HL-60 (cell line): ENCODE results near the gene PHF13.
"Not testable (repeated sequence)": the region's sequence is repeated elsewhere in the genome, so short reads cannot be mapped to it uniquely, and the experiment has no call there.

ENCODE experiments used
- GABPA ChIP-seq: IDR thresholded peaks from 2 replicates; pipeline ENCODE4 v1.6.1; 2012; ENCODE audit warnings: low read depth
- POLR2AphosphoS5 ChIP-seq: IDR thresholded peaks from 2 replicates; pipeline ENCODE4 v1.6.1; 2012; ENCODE audit warnings: low read depth
- SPI1 ChIP-seq: IDR thresholded peaks from 2 replicates; pipeline ENCODE4 v1.6.1; 2012; ENCODE audit warnings: low read depth, mild to moderate bottlenecking, borderline replicate concordance
- TF ChIP-seq, protein P1 (sequence below): IDR thresholded peaks from one replicate; pipeline ENCODE4 v1.5.1; 2011; ENCODE audit warnings: low read length, control low read depth, inconsistent platforms; ENCODE audit not compliant: insufficient read depth
- TF ChIP-seq, protein P2 (sequence below): IDR thresholded peaks from 2 replicates; pipeline ENCODE4 v1.6.1; 2012; ENCODE audit warnings: low read depth; ENCODE audit not compliant: insufficient replicate concordance

DNA sequence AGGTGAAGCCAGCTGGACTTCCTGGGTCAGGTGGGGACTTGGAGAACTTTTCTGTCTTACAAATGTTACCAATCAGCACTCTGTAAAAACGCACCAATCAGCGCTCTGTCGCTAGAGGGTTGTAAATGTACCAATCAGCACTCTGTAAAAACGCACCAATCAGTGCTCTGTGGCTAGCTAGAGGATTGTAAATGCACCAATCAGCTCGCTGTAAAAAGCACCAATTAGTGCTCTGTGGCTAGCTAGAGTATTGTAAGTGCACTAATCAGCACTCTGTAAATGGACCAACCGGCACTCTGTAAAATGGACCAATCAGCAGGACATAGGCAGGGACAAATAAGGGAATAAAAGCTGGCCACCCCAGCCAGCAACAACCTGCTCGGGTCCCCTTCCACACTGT is 48.9 kb downstream of the PHF13 start:
- TF ChIP-seq POLR2AphosphoS5, GABPA, SPI1: not testable (repeated sequence)
- TF ChIP-seq, protein P1, sequence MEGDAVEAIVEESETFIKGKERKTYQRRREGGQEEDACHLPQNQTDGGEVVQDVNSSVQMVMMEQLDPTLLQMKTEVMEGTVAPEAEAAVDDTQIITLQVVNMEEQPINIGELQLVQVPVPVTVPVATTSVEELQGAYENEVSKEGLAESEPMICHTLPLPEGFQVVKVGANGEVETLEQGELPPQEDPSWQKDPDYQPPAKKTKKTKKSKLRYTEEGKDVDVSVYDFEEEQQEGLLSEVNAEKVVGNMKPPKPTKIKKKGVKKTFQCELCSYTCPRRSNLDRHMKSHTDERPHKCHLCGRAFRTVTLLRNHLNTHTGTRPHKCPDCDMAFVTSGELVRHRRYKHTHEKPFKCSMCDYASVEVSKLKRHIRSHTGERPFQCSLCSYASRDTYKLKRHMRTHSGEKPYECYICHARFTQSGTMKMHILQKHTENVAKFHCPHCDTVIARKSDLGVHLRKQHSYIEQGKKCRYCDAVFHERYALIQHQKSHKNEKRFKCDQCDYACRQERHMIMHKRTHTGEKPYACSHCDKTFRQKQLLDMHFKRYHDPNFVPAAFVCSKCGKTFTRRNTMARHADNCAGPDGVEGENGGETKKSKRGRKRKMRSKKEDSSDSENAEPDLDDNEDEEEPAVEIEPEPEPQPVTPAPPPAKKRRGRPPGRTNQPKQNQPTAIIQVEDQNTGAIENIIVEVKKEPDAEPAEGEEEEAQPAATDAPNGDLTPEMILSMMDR = not testable (repeated sequence)
- TF ChIP-seq, protein P2, sequence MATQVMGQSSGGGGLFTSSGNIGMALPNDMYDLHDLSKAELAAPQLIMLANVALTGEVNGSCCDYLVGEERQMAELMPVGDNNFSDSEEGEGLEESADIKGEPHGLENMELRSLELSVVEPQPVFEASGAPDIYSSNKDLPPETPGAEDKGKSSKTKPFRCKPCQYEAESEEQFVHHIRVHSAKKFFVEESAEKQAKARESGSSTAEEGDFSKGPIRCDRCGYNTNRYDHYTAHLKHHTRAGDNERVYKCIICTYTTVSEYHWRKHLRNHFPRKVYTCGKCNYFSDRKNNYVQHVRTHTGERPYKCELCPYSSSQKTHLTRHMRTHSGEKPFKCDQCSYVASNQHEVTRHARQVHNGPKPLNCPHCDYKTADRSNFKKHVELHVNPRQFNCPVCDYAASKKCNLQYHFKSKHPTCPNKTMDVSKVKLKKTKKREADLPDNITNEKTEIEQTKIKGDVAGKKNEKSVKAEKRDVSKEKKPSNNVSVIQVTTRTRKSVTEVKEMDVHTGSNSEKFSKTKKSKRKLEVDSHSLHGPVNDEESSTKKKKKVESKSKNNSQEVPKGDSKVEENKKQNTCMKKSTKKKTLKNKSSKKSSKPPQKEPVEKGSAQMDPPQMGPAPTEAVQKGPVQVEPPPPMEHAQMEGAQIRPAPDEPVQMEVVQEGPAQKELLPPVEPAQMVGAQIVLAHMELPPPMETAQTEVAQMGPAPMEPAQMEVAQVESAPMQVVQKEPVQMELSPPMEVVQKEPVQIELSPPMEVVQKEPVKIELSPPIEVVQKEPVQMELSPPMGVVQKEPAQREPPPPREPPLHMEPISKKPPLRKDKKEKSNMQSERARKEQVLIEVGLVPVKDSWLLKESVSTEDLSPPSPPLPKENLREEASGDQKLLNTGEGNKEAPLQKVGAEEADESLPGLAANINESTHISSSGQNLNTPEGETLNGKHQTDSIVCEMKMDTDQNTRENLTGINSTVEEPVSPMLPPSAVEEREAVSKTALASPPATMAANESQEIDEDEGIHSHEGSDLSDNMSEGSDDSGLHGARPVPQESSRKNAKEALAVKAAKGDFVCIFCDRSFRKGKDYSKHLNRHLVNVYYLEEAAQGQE = not testable (repeated sequence)
